ENCODE data around the gene CCDC91. TPM values are rescaled to one million over a fixed set of nuclear protein-coding genes. Genes with fewer than 3 reads are reported as not detected.

Gene CCDC91
- total RNA-seq, 1 donor from 2014 or later, result 76.6 TPM

DNA sequence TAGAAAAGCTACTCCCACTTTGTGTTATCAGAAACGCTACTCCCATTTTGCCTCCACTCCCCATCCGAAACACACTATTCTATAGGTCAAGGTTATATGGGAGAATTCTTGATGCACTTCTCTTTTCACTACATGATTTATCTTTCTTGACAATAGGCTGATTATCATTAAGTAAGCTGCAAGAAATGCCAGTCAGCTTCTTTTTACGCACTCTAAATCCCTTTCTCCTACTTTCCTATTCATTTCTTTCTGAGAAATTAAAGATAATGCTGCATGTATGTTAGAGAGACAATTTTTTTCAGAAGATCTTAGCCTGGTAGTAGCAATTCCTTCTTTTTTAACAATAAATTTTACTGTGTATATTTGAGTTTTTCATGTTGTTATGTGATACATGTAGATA, 41.0 kb upstream of the CCDC91 start:
- intact Hi-C loops (cut with DNase I), result no loop called here
- H3K4me3 ChIP-seq, result no peak overlapping the region
- TF ChIP-seq POLR2AphosphoS5 (IDR thresholded peaks at IDR 0.05; ENCODE audit: insufficient read depth in 1 of 2, low read depth in 1 of 2) (no peak), POLR2A (IDR thresholded peaks at IDR 0.05) (no peak)
- TF ChIP-seq, protein P1, sequence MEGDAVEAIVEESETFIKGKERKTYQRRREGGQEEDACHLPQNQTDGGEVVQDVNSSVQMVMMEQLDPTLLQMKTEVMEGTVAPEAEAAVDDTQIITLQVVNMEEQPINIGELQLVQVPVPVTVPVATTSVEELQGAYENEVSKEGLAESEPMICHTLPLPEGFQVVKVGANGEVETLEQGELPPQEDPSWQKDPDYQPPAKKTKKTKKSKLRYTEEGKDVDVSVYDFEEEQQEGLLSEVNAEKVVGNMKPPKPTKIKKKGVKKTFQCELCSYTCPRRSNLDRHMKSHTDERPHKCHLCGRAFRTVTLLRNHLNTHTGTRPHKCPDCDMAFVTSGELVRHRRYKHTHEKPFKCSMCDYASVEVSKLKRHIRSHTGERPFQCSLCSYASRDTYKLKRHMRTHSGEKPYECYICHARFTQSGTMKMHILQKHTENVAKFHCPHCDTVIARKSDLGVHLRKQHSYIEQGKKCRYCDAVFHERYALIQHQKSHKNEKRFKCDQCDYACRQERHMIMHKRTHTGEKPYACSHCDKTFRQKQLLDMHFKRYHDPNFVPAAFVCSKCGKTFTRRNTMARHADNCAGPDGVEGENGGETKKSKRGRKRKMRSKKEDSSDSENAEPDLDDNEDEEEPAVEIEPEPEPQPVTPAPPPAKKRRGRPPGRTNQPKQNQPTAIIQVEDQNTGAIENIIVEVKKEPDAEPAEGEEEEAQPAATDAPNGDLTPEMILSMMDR (IDR thresholded peaks at IDR 0.05), result no peak
- DNase-seq (ENCODE audit: extremely low spot score in 2 of 2), result no peak
- H3K27me3 ChIP-seq, result no peaks in the 10 kb centered on the region
- no peaks in the 10 kb centered on the region for H3K9me3 ChIP-seq
- no peaks in the 10 kb centered on the region for H3K4me1 ChIP-seq
- H3K36me3 ChIP-seq, result no peaks in the 10 kb centered on the region
- no peak overlapping the region for H3K27ac ChIP-seq

DNA sequence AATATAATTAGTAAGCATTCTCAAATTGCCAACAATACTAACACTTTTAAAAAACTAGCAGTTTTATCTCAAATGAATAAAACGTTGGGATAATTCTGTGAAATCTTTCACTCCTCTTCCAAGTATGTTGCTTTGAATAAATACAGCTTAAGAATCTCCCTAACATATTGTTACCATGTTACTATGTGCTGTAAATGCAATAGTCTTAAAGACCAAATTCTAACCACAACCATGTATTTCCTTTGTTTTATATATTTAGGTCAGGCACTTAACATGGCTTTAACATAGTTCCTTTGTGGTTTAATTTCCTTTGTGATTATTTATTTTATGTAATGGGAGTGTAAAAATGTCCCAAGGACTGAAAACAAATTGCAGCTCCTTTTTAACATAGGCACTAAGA, 33.9 kb upstream of the CCDC91 start:
- Histone ChIP-seq H3K9me3 (no peaks in the 10 kb centered on the region), H3K36me3 (no peaks in the 10 kb centered on the region), H3K27me3 (no peaks in the 10 kb centered on the region), H3K27ac (no peak overlapping the region), H3K4me1 (no peaks in the 10 kb centered on the region), H3K4me3 (no peak overlapping the region)
- DNase-seq (ENCODE audit: extremely low spot score in 2 of 2), result no peak
- intact Hi-C loops (cut with DNase I), result no loop called here
- no peak for TF ChIP-seq POLR2A (IDR thresholded peaks at IDR 0.05)
- TF ChIP-seq, protein P1 (IDR thresholded peaks at IDR 0.05), result no peak
- no peak for TF ChIP-seq POLR2AphosphoS5 (IDR thresholded peaks at IDR 0.05; ENCODE audit: insufficient read depth in 1 of 2, low read depth in 1 of 2)

DNA sequence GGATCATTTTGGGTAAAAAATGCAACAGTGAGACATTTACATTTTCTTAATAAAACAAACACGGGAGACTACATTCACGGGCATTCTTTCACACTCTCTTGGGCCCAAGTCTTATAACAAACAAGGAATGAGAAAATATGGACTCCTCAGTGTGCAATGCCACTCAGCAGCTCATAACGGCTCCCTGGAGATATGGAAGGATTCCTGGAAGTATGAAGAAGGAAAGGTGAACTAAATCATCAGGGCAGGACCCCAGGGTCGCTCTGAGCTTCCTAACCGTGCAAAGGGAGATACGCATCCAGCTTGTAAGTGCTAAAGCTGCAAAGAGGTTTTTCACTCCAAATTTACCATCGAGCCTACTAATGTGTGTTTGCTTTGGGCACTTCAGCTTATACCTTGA, 33.5 kb upstream of the CCDC91 start:
- Histone ChIP-seq H3K4me3 (no peak overlapping the region), H3K36me3 (no peaks in the 10 kb centered on the region), H3K27ac (no peak overlapping the region), H3K4me1 (no peaks in the 10 kb centered on the region), H3K9me3 (no peaks in the 10 kb centered on the region), H3K27me3 (no peaks in the 10 kb centered on the region)
- DNase-seq (ENCODE audit: extremely low spot score in 2 of 2), result no peak
- TF ChIP-seq, protein P1 (IDR thresholded peaks at IDR 0.05), result no peak
- no peak for TF ChIP-seq POLR2A (IDR thresholded peaks at IDR 0.05)
- TF ChIP-seq POLR2AphosphoS5 (IDR thresholded peaks at IDR 0.05; ENCODE audit: insufficient read depth in 1 of 2, low read depth in 1 of 2), result no peak
- intact Hi-C loops (cut with DNase I), result no loop called here

DNA sequence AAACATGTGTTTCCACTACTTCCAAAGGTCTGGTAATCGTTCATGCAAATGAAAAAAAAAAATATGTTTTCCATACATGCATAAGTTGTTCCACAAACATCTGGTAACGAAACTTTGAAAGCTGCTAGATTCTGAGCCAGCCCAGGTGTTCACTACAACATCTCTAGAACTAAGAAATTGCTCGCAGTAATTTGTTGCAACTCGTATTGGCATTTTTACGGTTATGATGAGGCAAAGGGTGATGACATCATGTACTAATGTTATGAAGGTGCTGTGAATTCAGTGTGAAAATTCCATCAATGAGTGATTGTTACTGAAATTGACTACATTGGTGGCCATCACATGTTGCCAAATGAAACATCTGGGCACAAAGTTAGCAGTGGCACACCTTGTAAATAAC, 31.9 kb upstream of the CCDC91 start:
- no peaks in the 10 kb centered on the region for H3K4me1 ChIP-seq
- no peak for DNase-seq (ENCODE audit: extremely low spot score in 2 of 2)
- H3K9me3 ChIP-seq, result no peaks in the 10 kb centered on the region
- no peaks in the 10 kb centered on the region for H3K36me3 ChIP-seq
- H3K27ac ChIP-seq, result no peak overlapping the region
- TF ChIP-seq POLR2AphosphoS5 (IDR thresholded peaks at IDR 0.05; ENCODE audit: insufficient read depth in 1 of 2, low read depth in 1 of 2), result no peak
- TF ChIP-seq POLR2A (IDR thresholded peaks at IDR 0.05), result no peak
- TF ChIP-seq, protein P1 (IDR thresholded peaks at IDR 0.05), result no peak
- no peak overlapping the region for H3K4me3 ChIP-seq
- intact Hi-C loops (cut with DNase I), result no loop called here
- no peaks in the 10 kb centered on the region for H3K27me3 ChIP-seq

DNA sequence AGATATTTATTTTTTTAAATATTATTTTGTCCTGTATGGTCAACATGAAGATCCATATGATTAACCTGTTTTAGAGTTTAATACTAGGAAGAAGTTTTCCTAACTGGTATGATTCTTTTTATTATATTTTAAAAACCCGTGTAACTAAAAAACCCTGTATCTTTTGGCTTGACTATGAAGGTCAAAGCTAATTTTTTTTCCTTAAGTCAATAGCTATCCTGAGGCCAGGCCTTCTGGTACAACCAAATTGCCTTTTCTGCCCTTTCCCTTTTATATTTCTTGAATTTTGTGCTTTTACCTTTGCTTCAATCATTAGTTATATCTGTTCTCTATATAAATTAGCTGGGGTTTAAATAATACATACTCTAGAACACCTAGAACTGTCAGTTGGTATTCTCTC, 30.6 kb upstream of the CCDC91 start:
- DNase-seq (ENCODE audit: extremely low spot score in 2 of 2), result no peak
- Histone ChIP-seq H3K4me3 (no peak overlapping the region), H3K9me3 (no peaks in the 10 kb centered on the region), H3K4me1 (no peaks in the 10 kb centered on the region), H3K27ac (no peak overlapping the region), H3K27me3 (no peaks in the 10 kb centered on the region), H3K36me3 (no peaks in the 10 kb centered on the region)
- intact Hi-C loops (cut with DNase I), result no loop called here
- no peak for TF ChIP-seq POLR2A (IDR thresholded peaks at IDR 0.05)
- no peak for TF ChIP-seq POLR2AphosphoS5 (IDR thresholded peaks at IDR 0.05; ENCODE audit: insufficient read depth in 1 of 2, low read depth in 1 of 2)
- TF ChIP-seq, protein P1 (IDR thresholded peaks at IDR 0.05), result no peak

All from vagina (tissue), 2 donors.